Stimulated activated CD8-positive, alpha-beta memory T cell treated with anti-CD3 and anti-CD28 coated beads, Interleukin-12 subunit alpha, Interleukin-12 subunit beta, amount 100 ng/mL, for 4 hours (primary cell): ENCODE results near the gene MMP21.

ENCODE experiments used
- DNase-seq: peaks from one replicate; pipeline ENCODE4 v3.0.0-alpha.2; 2020; ENCODE audit warnings: low read depth

Gene MMP21

GRCh38 chr10:125775491-125776106 lies at the start of gene MMP21:
MMP21 (minus strand) TSS chr10:125775821; CDS start chr10:125775821, 0 bp downstream.
- DNase-seq: no peak

GRCh38 chr10:125824736-125825135 lies 49.1 kb upstream of the MMP21 start:
- no peak for DNase-seq

GRCh38 chr10:125823663-125824251 lies 48.1 kb upstream of the MMP21 start:
- no peak for DNase-seq

- peak; percentile 83 for DNase-seq
These were observed 47.4 kb upstream of the MMP21 start, which contains the start of the genes BCCIP and UROS for GRCh38 chr10:125822878-125823662. BCCIP (plus strand) TSS chr10:125823546; CDS start chr10:125823558, 12 bp downstream. UROS (minus strand) TSS chr10:125823258; CDS start chr10:125816499, 6,759 bp downstream.

- no peak for DNase-seq
These were observed 45.1 kb upstream of the MMP21 start for GRCh38 chr10:125820701-125821100.

- no peak for DNase-seq
These were observed 41.8 kb upstream of the MMP21 start for GRCh38 chr10:125817337-125817946.

GRCh38 chr10:125816548-125816947 lies 40.9 kb upstream of the MMP21 start:
- DNase-seq: no peak

- DNase-seq: no peak
These were observed 40.1 kb upstream of the MMP21 start for GRCh38 chr10:125815764-125816163.

GRCh38 chr10:125812128-125812750 lies 36.6 kb upstream of the MMP21 start:
- DNase-seq: no peak

- DNase-seq: no peak
These were observed 35.6 kb upstream of the MMP21 start for GRCh38 chr10:125811251-125811650.

GRCh38 chr10:125808047-125808446 lies 32.4 kb upstream of the MMP21 start:
- no peak for DNase-seq

- DNase-seq: no peak
These were observed 27.1 kb upstream of the MMP21 start for GRCh38 chr10:125802739-125803138.

GRCh38 chr10:125802131-125802530 lies 26.5 kb upstream of the MMP21 start:
- no peak for DNase-seq

- no peak for DNase-seq
These were observed 26.0 kb upstream of the MMP21 start for GRCh38 chr10:125801574-125801973.

GRCh38 chr10:125799451-125800182 lies 24.0 kb upstream of the MMP21 start:
- DNase-seq: no peak

- DNase-seq: no peak
These were observed 22.5 kb upstream of the MMP21 start for GRCh38 chr10:125797994-125798662.

GRCh38 chr10:125797424-125797823 lies 21.8 kb upstream of the MMP21 start:
- DNase-seq: no peak

- no peak for DNase-seq
These were observed 20.1 kb upstream of the MMP21 start for GRCh38 chr10:125795637-125796190.

GRCh38 chr10:125795128-125795527 lies 19.5 kb upstream of the MMP21 start:
- DNase-seq: no peak
